OCI-LY1 (cell line): Measurements from ENCODE around the gene RAD51B.

Experiments used
- EZH2 ChIP-seq: fragments of 200-600 bp; sonication (generic), shearing (Covaris generic); IDR thresholded peaks from 2 replicates; pipeline ENCODE4 v1.8.0; 2017; ENCODE audit warnings: borderline replicate concordance, mixed run types, mild to moderate bottlenecking, antibody characterized with exemption, low read length, moderate library complexity, mixed read lengths
- TF ChIP-seq, protein P1 (sequence below): fragments of 200-600 bp; sonication (generic), shearing (Covaris generic); IDR thresholded peaks from 2 replicates; pipeline ENCODE4 v1.5.1; 2017; ENCODE audit warnings: mild to moderate bottlenecking, antibody characterized with exemption, low read length, moderate library complexity, mixed read lengths

DNA sequence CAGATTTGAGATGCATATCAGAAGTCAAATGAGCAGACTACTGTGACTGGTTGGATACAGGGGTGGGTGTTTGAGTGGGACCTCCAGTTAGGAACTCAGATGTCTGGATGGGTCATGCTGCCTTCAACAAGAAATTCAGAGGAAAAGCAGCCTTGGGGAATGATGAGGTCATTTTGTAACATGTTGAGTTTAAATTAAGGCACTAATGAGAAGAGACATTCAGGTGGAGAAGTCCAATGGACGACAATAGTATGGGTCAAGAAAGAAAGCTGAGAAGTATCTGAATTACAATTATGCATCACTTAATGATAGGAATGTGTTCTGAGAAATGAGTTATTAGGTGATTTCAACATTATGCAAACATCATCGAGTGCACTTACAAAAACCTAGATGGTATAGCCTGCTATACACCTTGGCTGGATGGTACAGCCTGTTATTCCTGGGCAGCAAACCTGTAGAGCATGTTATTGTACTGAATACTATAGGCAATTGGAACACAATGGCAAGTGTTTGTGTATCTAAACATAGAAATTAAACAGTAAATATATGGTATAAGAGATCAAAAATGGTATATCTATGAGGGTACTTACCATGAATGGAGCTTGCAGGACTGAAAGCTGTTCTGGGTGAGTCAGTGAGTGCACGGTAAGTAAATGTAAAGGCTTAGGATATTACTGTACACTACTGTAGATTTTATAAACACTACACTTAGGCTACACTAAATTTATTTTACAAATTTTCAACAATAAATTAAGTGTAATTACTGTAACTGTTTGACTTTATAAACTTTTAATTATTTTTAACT, 414.7 kb downstream of the RAD51B start:
- TF ChIP-seq, protein P1, sequence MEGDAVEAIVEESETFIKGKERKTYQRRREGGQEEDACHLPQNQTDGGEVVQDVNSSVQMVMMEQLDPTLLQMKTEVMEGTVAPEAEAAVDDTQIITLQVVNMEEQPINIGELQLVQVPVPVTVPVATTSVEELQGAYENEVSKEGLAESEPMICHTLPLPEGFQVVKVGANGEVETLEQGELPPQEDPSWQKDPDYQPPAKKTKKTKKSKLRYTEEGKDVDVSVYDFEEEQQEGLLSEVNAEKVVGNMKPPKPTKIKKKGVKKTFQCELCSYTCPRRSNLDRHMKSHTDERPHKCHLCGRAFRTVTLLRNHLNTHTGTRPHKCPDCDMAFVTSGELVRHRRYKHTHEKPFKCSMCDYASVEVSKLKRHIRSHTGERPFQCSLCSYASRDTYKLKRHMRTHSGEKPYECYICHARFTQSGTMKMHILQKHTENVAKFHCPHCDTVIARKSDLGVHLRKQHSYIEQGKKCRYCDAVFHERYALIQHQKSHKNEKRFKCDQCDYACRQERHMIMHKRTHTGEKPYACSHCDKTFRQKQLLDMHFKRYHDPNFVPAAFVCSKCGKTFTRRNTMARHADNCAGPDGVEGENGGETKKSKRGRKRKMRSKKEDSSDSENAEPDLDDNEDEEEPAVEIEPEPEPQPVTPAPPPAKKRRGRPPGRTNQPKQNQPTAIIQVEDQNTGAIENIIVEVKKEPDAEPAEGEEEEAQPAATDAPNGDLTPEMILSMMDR = no peak
- TF ChIP-seq EZH2 = no peak
